Epithelial cell of proximal tubule (primary cell): ENCODE measurements around the gene PIGK. TPM values are rescaled to one million over a fixed set of nuclear protein-coding genes. Genes with fewer than 3 reads are reported as not detected.
A peak's percentile ranks its signal among the peaks of the same experiment; 100 is the strongest.

Experiments used
- DNase-seq: peaks from one replicate; pipeline ENCODE4 v3.0.0-alpha.2; 2011; ENCODE audit warnings: low read depth
- H3K4me3 ChIP-seq: 2 replicates; pipeline ENCODE4 v1.5.1; 2011; ENCODE audit warnings: low read depth, mild to moderate bottlenecking, low read length
- total RNA-seq: library from RNA; depleted of rRNA; stranded (reverse); fragments of >200 nt; gene quantifications from 2 replicates; pipeline ENCODE4 v1.2.3, GENCODE V29; 2015
- TF ChIP-seq, protein P1 (sequence below): conservative IDR thresholded peaks from 2 replicates; pipeline ENCODE4 v1.5.1; 2012; ENCODE audit warnings: low read depth, mild to moderate bottlenecking, low read length

Gene PIGK
- total RNA-seq, 1 donor from 2014 or later = 14.4 TPM

GRCh38 chr1:77047575-77047974 lies 171.7 kb downstream of the PIGK start:
- no peak for DNase-seq
- TF ChIP-seq, protein P1, sequence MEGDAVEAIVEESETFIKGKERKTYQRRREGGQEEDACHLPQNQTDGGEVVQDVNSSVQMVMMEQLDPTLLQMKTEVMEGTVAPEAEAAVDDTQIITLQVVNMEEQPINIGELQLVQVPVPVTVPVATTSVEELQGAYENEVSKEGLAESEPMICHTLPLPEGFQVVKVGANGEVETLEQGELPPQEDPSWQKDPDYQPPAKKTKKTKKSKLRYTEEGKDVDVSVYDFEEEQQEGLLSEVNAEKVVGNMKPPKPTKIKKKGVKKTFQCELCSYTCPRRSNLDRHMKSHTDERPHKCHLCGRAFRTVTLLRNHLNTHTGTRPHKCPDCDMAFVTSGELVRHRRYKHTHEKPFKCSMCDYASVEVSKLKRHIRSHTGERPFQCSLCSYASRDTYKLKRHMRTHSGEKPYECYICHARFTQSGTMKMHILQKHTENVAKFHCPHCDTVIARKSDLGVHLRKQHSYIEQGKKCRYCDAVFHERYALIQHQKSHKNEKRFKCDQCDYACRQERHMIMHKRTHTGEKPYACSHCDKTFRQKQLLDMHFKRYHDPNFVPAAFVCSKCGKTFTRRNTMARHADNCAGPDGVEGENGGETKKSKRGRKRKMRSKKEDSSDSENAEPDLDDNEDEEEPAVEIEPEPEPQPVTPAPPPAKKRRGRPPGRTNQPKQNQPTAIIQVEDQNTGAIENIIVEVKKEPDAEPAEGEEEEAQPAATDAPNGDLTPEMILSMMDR = no peak
- no peak overlapping the region for H3K4me3 ChIP-seq

GRCh38 chr1:77044133-77044849 lies 174.9 kb downstream of the PIGK start:
- DNase-seq = no peak
- TF ChIP-seq, protein P1 = no peak
- no peak overlapping the region for H3K4me3 ChIP-seq

DNA sequence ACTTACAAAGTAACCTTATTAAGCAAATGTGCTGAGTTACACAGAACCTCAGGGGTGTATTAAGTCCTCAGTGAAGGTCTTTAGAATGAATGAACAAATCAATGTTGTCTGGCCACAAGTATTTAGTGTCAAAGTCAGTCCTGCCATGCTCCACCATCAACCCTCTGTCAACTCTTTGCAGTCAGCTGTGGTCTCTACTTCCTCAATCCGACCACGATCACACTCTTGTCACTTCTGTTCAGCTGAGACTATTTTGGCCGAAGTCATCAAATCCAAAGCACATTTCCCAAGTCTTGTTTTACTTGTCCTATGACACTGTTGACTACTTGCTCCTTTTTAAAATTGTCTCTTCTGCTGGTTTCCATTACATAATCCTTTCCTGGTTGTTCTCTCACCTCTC lies 178.4 kb downstream of the PIGK start:
- no peak overlapping the region for H3K4me3 ChIP-seq
- DNase-seq = no peak
- TF ChIP-seq, protein P1 = no peak

GRCh38 chr1:77039739-77040138 lies 179.5 kb downstream of the PIGK start:
- DNase-seq = peak; percentile 83
- TF ChIP-seq, protein P1 = no peak
- no peak overlapping the region for H3K4me3 ChIP-seq

DNA sequence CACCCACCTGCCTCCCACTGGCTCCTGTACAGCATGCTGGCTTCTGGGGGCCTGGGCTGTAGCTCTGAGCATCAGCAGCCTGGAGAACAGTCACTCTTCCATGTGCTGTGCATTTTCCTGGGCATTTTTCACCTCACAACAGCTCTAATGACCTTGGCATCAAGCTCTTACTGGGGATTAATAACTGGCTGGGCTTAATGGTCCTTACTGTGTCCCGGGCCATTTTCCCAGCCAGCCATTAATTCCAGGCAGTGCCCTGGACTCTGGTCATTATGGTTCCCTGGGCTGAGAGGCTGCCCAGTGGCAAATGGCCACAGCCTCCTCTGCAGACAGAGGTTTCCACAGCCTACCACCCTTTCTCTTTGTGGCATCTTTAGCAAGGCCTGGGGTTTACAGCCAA lies 180.1 kb downstream of the PIGK start:
- H3K4me3 ChIP-seq = no peak overlapping the region
- TF ChIP-seq, protein P1 = no peak
- no peak for DNase-seq

Other genes starting within 250 kb of the PIGK start
- gene AK5, start 62.6 kb upstream of the PIGK start, total RNA-seq = 9.3 and 25.0 TPM in 2 replicates